ENCODE measurements around the gene EME2. TPM values are rescaled to one million over a fixed set of nuclear protein-coding genes. Genes with fewer than 3 reads are reported as not detected.
A peak's percentile ranks its signal among the peaks of the same experiment; 100 is the strongest.

Gene EME2
- total and polyA plus RNA-seq, 2 experiments from 2014 or later = 4.1 to 15.0 TPM

- TF ChIP-seq ZNF462 (CRISPR knock-in tag; IDR thresholded peaks at IDR 0.05) (no peak), EZH2 (IDR thresholded peaks at IDR 0.05; ENCODE audit: low read depth, unreplicated experiment) (no peak), POLR2AphosphoS5 (IDR thresholded peaks at IDR 0.05; ENCODE audit: low read depth) (no peak)
Measured at GRCh38 chr16:1745181-1745899, 27.3 kb upstream of the EME2 start (continued).

GRCh38 chr16:1745900-1746692, 26.5 kb upstream of the EME2 start:
- DNase-seq (ENCODE audit: low spot score) (peak; percentile 31), ATAC-seq (no peak)
- H3K4me1 Mint-ChIP-seq = no peaks in the 10 kb centered on the region
- Histone ChIP-seq H3K4me1 (ENCODE audit: insufficient read depth) (no peaks in the 10 kb centered on the region), H3K27ac (ENCODE audit: low read depth) (no peak overlapping the region), H3K36me3 (ENCODE audit: insufficient read depth) (no peaks in the 10 kb centered on the region; the same call in 1 of the 2 replicates), H2AFZ (no peak overlapping the region), H3K79me2 (replicated peaks; ENCODE audit: insufficient read depth) (no peaks in the 10 kb centered on the region), H4K20me1 (replicated peaks; ENCODE audit: insufficient read depth) (no peaks in the 10 kb centered on the region), H3K27me3 (ENCODE audit: insufficient read depth) (no peaks in the 10 kb centered on the region), H3K4me3 (no peak overlapping the region), H3K4me2 (no peak overlapping the region), H3K9me2 (ENCODE audit: insufficient read depth) (no peaks in the 10 kb centered on the region), H3F3A (replicated peaks; ENCODE audit: low read depth) (no peaks in the 10 kb centered on the region)
- H3K9me3 Mint-ChIP-seq = peaks cover 3% of the 10 kb centered on the region; the same call in 2 of the 3 replicates
- H3K27me3 Mint-ChIP-seq (ENCODE audit: insufficient read depth, low read depth, poor library complexity) = peaks cover 10% of the 10 kb centered on the region
- no peak overlapping the region for H3K4me3 Mint-ChIP-seq
- H3K36me3 Mint-ChIP-seq (ENCODE audit: low read depth) = peaks cover 16% of the 10 kb centered on the region
- H3K27ac Mint-ChIP-seq = no peak overlapping the region
- no peak for TF ChIP-seq CREB1 (CRISPR knock-in tag; IDR thresholded peaks at IDR 0.05; ENCODE audit: low read depth)
- TF ChIP-seq ETS1 (IDR thresholded peaks at IDR 0.05) = no peak
- no peak for TF ChIP-seq ZNF114 (CRISPR knock-in tag; IDR thresholded peaks at IDR 0.05)
- no peak for TF ChIP-seq ZNF331 (CRISPR knock-in tag; IDR thresholded peaks at IDR 0.05; ENCODE audit: low read depth)

Data from GM23338 (cell line).